Mucosa of rectum (tissue), 2 donors: Measurements from ENCODE around the gene OR6C70.

ENCODE experiments used
- H3K27ac ChIP-seq, 2 donors: one replicate each; pipeline ENCODE4 v1.7.0; 2013; ENCODE audit warnings: inconsistent platforms in 2 of 2, low read depth in 2 of 2, low read length in 2 of 2
- H3K27me3 ChIP-seq, 2 donors: one replicate each; pipeline ENCODE4 v1.7.0; 2013; ENCODE audit warnings: low read length in 2 of 2; ENCODE audit not compliant: control insufficient read depth in 2 of 2, insufficient read depth in 2 of 2
- H3K36me3 ChIP-seq, 2 donors: one replicate each; pipeline ENCODE4 v1.7.0; 2013; ENCODE audit warnings: low read length in 2 of 2; ENCODE audit not compliant: control insufficient read depth in 2 of 2, insufficient read depth in 2 of 2
- H3K4me1 ChIP-seq, 2 donors: one replicate each; pipeline ENCODE4 v1.7.0; 2013; ENCODE audit warnings: low read length in 2 of 2, mild to moderate bottlenecking in 1 of 2; ENCODE audit not compliant: control insufficient read depth in 2 of 2, insufficient read depth in 2 of 2
- H3K4me3 ChIP-seq, 2 donors: one replicate each; pipeline ENCODE4 v1.7.0; 2013; ENCODE audit warnings: low read length in 2 of 2
- H3K9ac ChIP-seq, 2 donors: one replicate each; pipeline ENCODE4 v1.7.0; 2013; ENCODE audit warnings: low read length in 2 of 2, low read depth in 1 of 2, mild to moderate bottlenecking in 1 of 2
- H3K9me3 ChIP-seq, 2 donors: one replicate each; pipeline ENCODE4 v1.7.0; 2013; ENCODE audit warnings: low read length in 2 of 2; ENCODE audit not compliant: control insufficient read depth in 2 of 2
- donor health status: healthy.
- donor health status: Normal muscosa, but diverticular disease.

The OR6C70 gene

GRCh38 chr12:55425954-55426353 is 44.0 kb downstream of the OR6C70 start, which contains the start of gene OR6C76:
OR6C76 (plus strand) TSS chr12:55426254; CDS start chr12:55426254, 0 bp downstream.
- H3K27me3 ChIP-seq = no peaks in the 10 kb centered on the region
- no peaks in the 10 kb centered on the region for H3K9me3 ChIP-seq
- no peak within 1 kb of the TSS for H3K27ac ChIP-seq
- H3K4me1 ChIP-seq = no peaks in the 10 kb centered on the region
- H3K36me3 ChIP-seq = no peaks in the 10 kb centered on the region
- no peak within 1 kb of the TSS for H3K9ac ChIP-seq
- no peak within 1 kb of the TSS for H3K4me3 ChIP-seq

- Histone ChIP-seq H3K36me3 (no peaks in the 10 kb centered on the region), H3K4me3 (no peak overlapping the region), H3K4me1 (no peaks in the 10 kb centered on the region), H3K27me3 (peaks cover 0 to 4% of the 10 kb centered on the region in 2 donors), H3K9ac (no peak overlapping the region), H3K9me3 (no peaks in the 10 kb centered on the region), H3K27ac (no peak overlapping the region)
These were observed 49.5 kb downstream of the OR6C70 start for GRCh38 chr12:55420307-55420962.
